ENCODE measurements around the gene ASB1.

Gene ASB1

DNA sequence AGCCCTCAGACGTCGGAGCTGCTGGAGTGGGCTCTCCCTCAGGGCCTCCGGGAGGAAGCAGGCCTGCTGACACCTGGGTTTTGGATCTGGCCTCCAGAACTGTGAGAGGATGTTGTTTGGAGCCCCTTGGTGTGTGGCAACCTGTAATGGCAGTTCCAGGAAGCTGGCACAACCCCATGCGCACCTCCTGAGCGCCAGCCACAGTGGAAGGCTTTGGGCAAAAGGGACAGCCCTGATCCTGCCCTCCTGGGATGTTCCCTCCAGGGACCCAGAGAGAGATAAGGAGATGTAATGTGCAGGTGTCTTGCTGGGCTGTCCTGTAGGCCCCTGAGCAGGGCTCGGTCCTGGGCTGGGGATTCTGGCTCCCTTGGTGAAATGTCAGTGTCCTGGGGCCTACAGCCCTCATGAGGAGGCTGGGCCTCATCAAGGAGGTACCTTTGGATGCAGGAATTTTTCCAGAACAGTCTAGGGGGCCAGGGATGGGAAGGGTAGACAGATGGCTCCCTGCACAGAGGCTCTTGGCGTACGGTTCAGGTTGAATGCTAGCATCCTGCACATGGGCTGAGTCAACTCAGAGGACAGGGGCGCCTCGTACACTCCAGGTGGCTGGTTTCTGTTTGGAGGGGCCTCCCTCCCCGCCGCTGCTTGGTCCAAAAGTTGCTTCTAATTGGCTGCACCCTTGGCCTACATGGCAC lies 61.1 kb downstream of the ASB1 start:
- TF ChIP-seq FOXP2 (optimal IDR thresholded peaks at IDR 0.05; ENCODE audit: borderline replicate concordance, extremely low read depth, extremely low read length, insufficient read depth) (no peak), TAF1 (IDR thresholded peaks at IDR 0.05; ENCODE audit: borderline replicate concordance, insufficient read depth, low read length) (no peak), POLR2AphosphoS5 (IDR thresholded peaks at IDR 0.05; ENCODE audit: low read depth, low read length) (no peak), REST (IDR thresholded peaks at IDR 0.05; ENCODE audit: insufficient read depth in 1 of 2, low read depth in 2 of 2, low read length in 2 of 2) (no peak), SIN3A (IDR thresholded peaks at IDR 0.05; ENCODE audit: borderline replicate concordance, insufficient read depth, low read length) (no peak)

- TF ChIP-seq TAF1 (IDR thresholded peaks at IDR 0.05; ENCODE audit: borderline replicate concordance, insufficient read depth, low read length) (no peak), REST (IDR thresholded peaks at IDR 0.05; ENCODE audit: insufficient read depth in 1 of 2, low read depth in 2 of 2, low read length in 2 of 2) (no peak), POLR2AphosphoS5 (IDR thresholded peaks at IDR 0.05; ENCODE audit: low read depth, low read length) (no peak), FOXP2 (optimal IDR thresholded peaks at IDR 0.05; ENCODE audit: borderline replicate concordance, extremely low read depth, extremely low read length, insufficient read depth) (no peak), SIN3A (IDR thresholded peaks at IDR 0.05; ENCODE audit: borderline replicate concordance, insufficient read depth, low read length) (no peak)
These were observed 61.7 kb downstream of the ASB1 start for GRCh38 chr2:238488347-238488826.

GRCh38 chr2:238489431-238489830 lies 62.7 kb downstream of the ASB1 start:
- TF ChIP-seq POLR2AphosphoS5 (IDR thresholded peaks at IDR 0.05; ENCODE audit: low read depth, low read length) (no peak), FOXP2 (optimal IDR thresholded peaks at IDR 0.05; ENCODE audit: borderline replicate concordance, extremely low read depth, extremely low read length, insufficient read depth) (no peak), REST (IDR thresholded peaks at IDR 0.05; ENCODE audit: insufficient read depth in 1 of 2, low read depth in 2 of 2, low read length in 2 of 2) (no peak), SIN3A (IDR thresholded peaks at IDR 0.05; ENCODE audit: borderline replicate concordance, insufficient read depth, low read length) (no peak), TAF1 (IDR thresholded peaks at IDR 0.05; ENCODE audit: borderline replicate concordance, insufficient read depth, low read length) (no peak)

GRCh38 chr2:238489896-238490295 lies 63.2 kb downstream of the ASB1 start:
- TF ChIP-seq FOXP2 (optimal IDR thresholded peaks at IDR 0.05; ENCODE audit: borderline replicate concordance, extremely low read depth, extremely low read length, insufficient read depth) = no peak
- TF ChIP-seq POLR2AphosphoS5 (IDR thresholded peaks at IDR 0.05; ENCODE audit: low read depth, low read length) = no peak
- no peak for TF ChIP-seq TAF1 (IDR thresholded peaks at IDR 0.05; ENCODE audit: borderline replicate concordance, insufficient read depth, low read length)
- TF ChIP-seq REST (IDR thresholded peaks at IDR 0.05; ENCODE audit: insufficient read depth in 1 of 2, low read depth in 2 of 2, low read length in 2 of 2) = no peak
- no peak for TF ChIP-seq SIN3A (IDR thresholded peaks at IDR 0.05; ENCODE audit: borderline replicate concordance, insufficient read depth, low read length)
